Measurements from ENCODE around the gene SPDYC.

The SPDYC gene

GRCh38 chr11:65214212-65214845 is 44.3 kb downstream of the SPDYC start:
- Histone ChIP-seq H3K36me3 (peaks cover 40% of the 10 kb centered on the region), H3K27ac (peak overlapping the region; percentile 60), H3K27me3 (no peaks in the 10 kb centered on the region), H3K4me1 (ENCODE audit: control insufficient read depth in 1 of 2, insufficient read depth in 1 of 2, low read depth in 1 of 2, low read length in 1 of 2) (peaks cover 43 to 47% of the 10 kb centered on the region in 2 experiments), H3K9me3 (no peaks in the 10 kb centered on the region), H3K4me3 (ENCODE audit: low read depth in 1 of 2, low read length in 1 of 2) (peak overlapping the region; percentile 26 to 41)
- TF ChIP-seq CTCF (IDR thresholded peaks at IDR 0.05), result no peak

GRCh38 chr11:65215441-65216076 is 45.5 kb downstream of the SPDYC start:
- Histone ChIP-seq H3K4me1 (ENCODE audit: control insufficient read depth in 1 of 2, insufficient read depth in 1 of 2, low read depth in 1 of 2, low read length in 1 of 2) (peaks cover 53 to 56% of the 10 kb centered on the region in 2 experiments), H3K36me3 (peaks cover 28% of the 10 kb centered on the region), H3K27me3 (no peaks in the 10 kb centered on the region), H3K4me3 (ENCODE audit: low read depth in 1 of 2, low read length in 1 of 2) (no peak overlapping the region), H3K27ac (no peak overlapping the region), H3K9me3 (no peaks in the 10 kb centered on the region)
- no peak for TF ChIP-seq CTCF (IDR thresholded peaks at IDR 0.05)

- H3K36me3 ChIP-seq, result peaks cover 15% of the 10 kb centered on the region
- no peak overlapping the region for H3K4me3 ChIP-seq (ENCODE audit: low read depth in 1 of 2, low read length in 1 of 2)
- H3K4me1 ChIP-seq (ENCODE audit: control insufficient read depth in 1 of 2, insufficient read depth in 1 of 2, low read depth in 1 of 2, low read length in 1 of 2), result peaks cover 64 to 69% of the 10 kb centered on the region in 2 experiments
Measured at GRCh38 chr11:65216830-65217229, 46.8 kb downstream of the SPDYC start.

GRCh38 chr11:65217441-65218423 is 47.7 kb downstream of the SPDYC start:
- no peaks in the 10 kb centered on the region for H3K27me3 ChIP-seq
- no peak overlapping the region for H3K27ac ChIP-seq
- peaks cover 8% of the 10 kb centered on the region for H3K36me3 ChIP-seq
- peaks cover 65 to 69% of the 10 kb centered on the region in 2 experiments for H3K4me1 ChIP-seq (ENCODE audit: control insufficient read depth in 1 of 2, insufficient read depth in 1 of 2, low read depth in 1 of 2, low read length in 1 of 2)
- no peak overlapping the region for H3K4me3 ChIP-seq (ENCODE audit: low read depth in 1 of 2, low read length in 1 of 2)
- TF ChIP-seq CTCF (IDR thresholded peaks at IDR 0.05), result no peak
- no peaks in the 10 kb centered on the region for H3K9me3 ChIP-seq

More at GRCh38 chr11:65216830-65217229, 46.8 kb downstream of the SPDYC start:
- Histone ChIP-seq H3K27me3 (no peaks in the 10 kb centered on the region), H3K27ac (no peak overlapping the region), H3K9me3 (no peaks in the 10 kb centered on the region)
- TF ChIP-seq CTCF (IDR thresholded peaks at IDR 0.05), result no peak

- TF ChIP-seq CTCF (IDR thresholded peaks at IDR 0.05), result no peak
- Histone ChIP-seq H3K27me3 (no peaks in the 10 kb centered on the region), H3K27ac (no peak overlapping the region), H3K4me1 (ENCODE audit: control insufficient read depth in 1 of 2, insufficient read depth in 1 of 2, low read depth in 1 of 2, low read length in 1 of 2) (peaks cover 65 to 69% of the 10 kb centered on the region in 2 experiments), H3K9me3 (no peaks in the 10 kb centered on the region), H3K36me3 (peaks cover 8% of the 10 kb centered on the region), H3K4me3 (ENCODE audit: low read depth in 1 of 2, low read length in 1 of 2) (no peak overlapping the region)
Measured at GRCh38 chr11:65218446-65218845, 48.4 kb downstream of the SPDYC start.

All from neutrophil (primary cell).